Esophagus (tissue), 2 donors: ENCODE results near the gene DUSP1. TPM values are rescaled to one million over a fixed set of nuclear protein-coding genes. Genes with fewer than 3 reads are reported as not detected.

Experiments used
- H3K27ac ChIP-seq, 2 donors: one replicate each; pipeline ENCODE4 v1.5.1; 2013; ENCODE audit warnings: low read depth in 2 of 2, mild to moderate bottlenecking in 2 of 2, inconsistent platforms in 1 of 2, low read length in 1 of 2, moderate library complexity in 1 of 2
- H3K27me3 ChIP-seq, 2 donors: one replicate each; pipeline ENCODE4 v1.6.1; 2013; ENCODE audit warnings: low read length in 2 of 2, control low read depth in 1 of 2, mild to moderate bottlenecking in 1 of 2; ENCODE audit not compliant: insufficient read depth in 2 of 2, control insufficient read depth in 1 of 2
- H3K36me3 ChIP-seq, 2 donors: one replicate each; pipeline ENCODE4 v1.6.1; 2013; ENCODE audit warnings: low read length in 1 of 2; ENCODE audit not compliant: control insufficient read depth in 2 of 2, insufficient read depth in 2 of 2
- H3K4me1 ChIP-seq, 2 donors: one replicate each; pipeline ENCODE4 v1.6.1; 2013; ENCODE audit warnings: low read length in 1 of 2; ENCODE audit not compliant: control insufficient read depth in 2 of 2, insufficient read depth in 2 of 2
- H3K4me3 ChIP-seq, 2 donors: one replicate each; pipeline ENCODE4 v1.5.1; 2013; ENCODE audit warnings: low read length in 2 of 2, mild to moderate bottlenecking in 2 of 2, low read depth in 1 of 2, moderate library complexity in 1 of 2
- H3K9me3 ChIP-seq, 2 donors: one replicate each; pipeline ENCODE4 v1.6.1; 2013; ENCODE audit warnings: mild to moderate bottlenecking in 2 of 2, low read depth in 1 of 2, low read length in 1 of 2, moderate library complexity in 1 of 2; ENCODE audit not compliant: control insufficient read depth in 2 of 2, insufficient read depth in 1 of 2
- WGBS, 2 donors: extraction: QIAGEN DNeasy Blood & Tissue Kit; methylation state at CpG; one replicate each; pipeline ENCODE4 v1.1.7; 2013; 5-methylcytosine and 5-hydroxymethylcytosine counted together
- polyA plus RNA-seq, 2 donors: library from polyadenylated mRNA; stranded (reverse); fragments of 200-250 nt; gene quantifications; one replicate each; pipeline ENCODE4 v1.2.3, GENCODE V29; 2013
- donor health status: healthy with polysubstance abuse.
- donor health status: Bipolar disorder and iron deficiency.

Gene DUSP1
- polyA plus RNA-seq, 2 donors: 90.4 to 129 TPM

- peak overlapping the region; percentile 58 to 71 for H3K27ac ChIP-seq
- 77 to 83% methylated on average over 7 of the region's 7 CpGs for WGBS, 2 donors
These were observed 11.4 kb upstream of the DUSP1 start for GRCh38 chr5:172782169-172783039.

DNA sequence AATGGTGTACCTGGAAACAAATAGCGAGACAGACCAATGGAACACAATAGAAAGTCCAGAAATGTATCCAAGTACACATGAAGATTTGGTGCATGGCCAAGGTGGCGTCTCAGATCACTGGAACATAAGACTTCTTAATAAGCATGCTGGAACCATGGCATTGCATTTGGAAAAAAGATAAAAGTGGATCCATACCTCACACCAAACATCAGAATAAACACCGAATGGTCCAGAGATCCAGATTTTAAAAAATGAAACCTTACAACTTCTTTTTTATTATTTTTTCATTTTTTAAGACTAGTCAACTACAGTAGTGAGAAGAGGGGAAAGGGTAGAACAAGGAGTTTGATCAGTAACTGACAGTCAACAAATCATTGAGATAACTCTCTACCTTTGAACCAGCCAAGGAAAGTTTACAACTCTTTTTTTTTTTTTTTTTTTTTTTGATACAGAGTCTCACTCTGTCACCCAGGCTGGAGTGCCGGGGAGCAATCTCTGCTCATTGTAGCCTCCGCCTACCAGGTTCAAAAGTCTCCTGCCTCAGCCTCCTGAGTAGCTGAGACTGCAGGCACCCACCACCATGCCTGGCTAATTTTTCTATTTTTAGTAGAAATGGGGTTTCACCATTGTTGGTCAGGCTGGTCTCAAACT is 8.8 kb upstream of the DUSP1 start:
- H3K9me3 ChIP-seq: no peaks in the 10 kb centered on the region
- H3K36me3 ChIP-seq: no peaks in the 10 kb centered on the region
- H3K27me3 ChIP-seq: no peaks in the 10 kb centered on the region
- 80 to 94% methylated on average over 5 of the region's 5 CpGs for WGBS, 2 donors
- peaks cover 0 to 5% of the 10 kb centered on the region in 2 donors for H3K4me1 ChIP-seq
- H3K4me3 ChIP-seq: no peak overlapping the region
- H3K27ac ChIP-seq: no peak overlapping the region

More at GRCh38 chr5:172782169-172783039, 11.4 kb upstream of the DUSP1 start:
- no peak overlapping the region for H3K4me3 ChIP-seq
- H3K36me3 ChIP-seq: no peaks in the 10 kb centered on the region
- H3K4me1 ChIP-seq: peaks cover 0 to 2% of the 10 kb centered on the region in 2 donors
- no peaks in the 10 kb centered on the region for H3K27me3 ChIP-seq
- H3K9me3 ChIP-seq: no peaks in the 10 kb centered on the region

DNA sequence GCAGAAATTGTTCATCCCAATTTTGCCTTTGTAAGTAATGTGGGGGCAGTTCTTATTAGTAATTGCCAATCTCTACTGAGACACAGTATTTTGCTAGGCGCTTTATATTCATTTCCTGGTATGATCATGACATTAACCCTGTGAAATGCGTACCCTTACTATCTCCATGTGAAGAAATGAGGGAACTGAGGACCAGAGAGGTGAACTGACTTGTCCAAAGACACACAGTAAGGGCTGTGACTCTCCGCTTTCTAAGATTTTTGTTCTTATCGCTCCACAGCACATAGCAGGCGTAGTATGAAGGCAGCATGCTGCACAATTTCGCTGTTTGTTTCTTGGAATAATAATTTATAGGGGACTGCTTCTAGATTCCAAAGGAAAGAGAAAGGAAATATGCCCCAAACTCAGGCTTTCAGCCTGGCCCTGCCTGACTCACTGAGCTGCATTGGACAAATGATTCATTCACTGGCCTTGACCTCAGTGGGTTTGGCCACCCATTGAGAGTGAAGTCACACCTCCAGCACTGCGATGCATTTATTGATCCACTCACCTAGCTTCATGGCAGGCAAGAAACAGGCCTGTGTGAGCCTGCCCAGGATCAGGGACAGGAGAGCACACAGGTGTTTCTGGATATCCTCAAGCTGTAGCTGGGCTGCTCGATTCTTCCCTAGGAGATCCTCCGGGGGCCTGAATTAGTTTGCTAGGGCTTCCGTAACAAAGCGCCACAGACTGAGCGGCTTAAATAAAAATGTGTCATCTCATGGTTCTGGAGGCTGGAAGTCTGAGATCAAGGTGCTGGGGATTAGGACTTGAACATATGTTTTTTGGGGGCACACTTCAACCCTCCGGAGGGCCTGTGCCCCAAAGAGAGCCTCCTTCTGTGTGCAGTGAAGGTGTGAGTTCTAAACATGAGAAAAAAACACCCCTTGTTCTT is 7.2 kb upstream of the DUSP1 start:
- Histone ChIP-seq H3K27me3 (no peaks in the 10 kb centered on the region), H3K9me3 (no peaks in the 10 kb centered on the region), H3K27ac (peak overlapping the region; percentile 91 to 96), H3K4me1 (peaks cover 0 to 7% of the 10 kb centered on the region in 2 donors), H3K36me3 (no peaks in the 10 kb centered on the region), H3K4me3 (no peak overlapping the region)
- WGBS, 2 donors: 61 to 64% methylated on average over 13 of the region's 13 CpGs

DNA sequence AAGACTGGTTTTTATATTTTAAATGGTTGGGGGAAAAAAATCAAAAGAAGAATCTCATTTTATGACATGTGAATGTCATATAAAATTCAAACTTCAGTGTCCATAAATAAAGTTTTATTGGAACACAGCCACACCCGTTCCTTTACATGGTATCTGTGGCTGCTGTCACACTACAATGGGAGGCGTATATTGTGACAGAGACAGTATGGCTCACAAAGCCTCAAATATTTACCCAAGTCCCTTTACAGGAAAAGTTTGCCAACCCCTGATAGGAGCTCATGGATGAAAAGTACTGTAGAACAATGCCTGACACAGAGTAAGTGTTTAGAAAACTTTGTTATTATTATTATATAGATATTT is 5.2 kb upstream of the DUSP1 start:
- Histone ChIP-seq H3K4me1 (peaks cover 2 to 7% of the 10 kb centered on the region in 2 donors), H3K4me3 (no peak overlapping the region), H3K36me3 (no peaks in the 10 kb centered on the region), H3K9me3 (no peaks in the 10 kb centered on the region), H3K27me3 (no peaks in the 10 kb centered on the region), H3K27ac (peak overlapping the region; percentile 52 to 55)
- WGBS, 2 donors: 87 to 91% methylated on average over 2 of the region's 2 CpGs

GRCh38 chr5:172775326-172776234 is 4.6 kb upstream of the DUSP1 start:
- 87 to 89% methylated on average over 11 of the region's 11 CpGs for WGBS, 2 donors
- H3K27ac ChIP-seq: peak overlapping the region; percentile 78 to 97
- H3K9me3 ChIP-seq: no peaks in the 10 kb centered on the region
- no peaks in the 10 kb centered on the region for H3K27me3 ChIP-seq
- no peak overlapping the region for H3K4me3 ChIP-seq
- no peaks in the 10 kb centered on the region for H3K36me3 ChIP-seq
- peaks cover 2 to 7% of the 10 kb centered on the region in 2 donors for H3K4me1 ChIP-seq

DNA sequence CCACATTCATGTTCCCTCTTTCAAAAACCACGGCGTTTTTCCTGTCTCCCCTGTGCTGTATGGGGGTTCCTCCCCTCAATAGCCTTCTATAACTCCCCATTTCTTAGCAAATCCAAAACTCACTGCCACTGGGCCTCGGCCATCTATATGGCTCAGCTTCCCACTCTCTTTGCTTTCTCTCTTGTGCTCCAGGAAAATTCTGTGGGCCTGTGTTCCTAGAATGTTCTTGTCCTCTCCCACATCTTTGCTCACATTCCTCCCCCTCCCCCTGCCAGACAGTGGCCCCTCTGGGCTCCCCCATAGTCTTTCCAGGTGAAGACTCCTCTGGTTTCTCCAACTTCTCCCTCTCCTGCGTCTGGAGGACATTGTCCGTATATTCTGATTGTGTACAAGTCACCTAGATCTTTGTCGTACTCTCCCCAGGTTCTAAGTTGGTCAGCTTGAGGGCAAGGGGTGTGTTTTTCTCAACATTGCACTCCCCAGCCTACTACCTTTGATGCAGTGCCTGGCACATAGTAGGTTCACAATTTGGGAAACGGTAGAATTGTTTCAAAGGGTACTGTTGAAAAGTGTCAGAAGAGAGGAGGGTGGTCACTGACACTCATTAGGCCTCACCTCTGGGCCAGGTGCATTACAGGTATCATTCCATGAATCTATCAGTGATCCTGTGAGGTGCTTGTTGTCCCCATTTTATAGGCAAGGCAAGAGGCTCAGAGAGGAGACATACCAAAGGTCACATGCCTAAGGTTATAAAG is 3.7 kb upstream of the DUSP1 start:
- WGBS, 2 donors: 92 to 93% methylated on average over 7 of the region's 7 CpGs

GRCh38 chr5:172773481-172774469 is 2.8 kb upstream of the DUSP1 start:
- peaks cover 2 to 9% of the 10 kb centered on the region in 2 donors for H3K4me1 ChIP-seq
- H3K27me3 ChIP-seq: no peaks in the 10 kb centered on the region
- peaks cover 2 to 8% of the 10 kb centered on the region in 2 donors for H3K36me3 ChIP-seq
- no peak overlapping the region for H3K4me3 ChIP-seq
- WGBS, 2 donors: 77 to 90% methylated on average over 11 of the region's 11 CpGs
- H3K27ac ChIP-seq: peak overlapping the region; percentile 78 to 87
- no peaks in the 10 kb centered on the region for H3K9me3 ChIP-seq

More for the DNA sequence above, 3.7 kb upstream of the DUSP1 start:
- Histone ChIP-seq H3K4me3 (no peak overlapping the region), H3K9me3 (no peaks in the 10 kb centered on the region), H3K4me1 (peaks cover 2 to 7% of the 10 kb centered on the region in 2 donors), H3K27me3 (no peaks in the 10 kb centered on the region), H3K36me3 (no peaks in the 10 kb centered on the region), H3K27ac (peak overlapping the region; percentile 78 to 97)
